Activated T-helper 2 cell treated with anti-CD3 and anti-CD28 coated beads, Interferon-gamma antibody, Interleukin-2, Interleukin-4, amounts not matched to agents 10 μg/mL and 5 μg/mL and 100 μg/mL, durations not matched to agents 14 hours and 24 hours and 36 hours (primary cell): ENCODE results near the gene PAOX. TPM values are rescaled to one million over a fixed set of nuclear protein-coding genes. Genes with fewer than 3 reads are reported as not detected.

ENCODE experiments used
- DNase-seq: peaks from one replicate; pipeline ENCODE4 v3.0.0; 2021; ENCODE audit warnings: low spot score
- H3K27ac Mint-ChIP-seq: one replicate; pipeline ENCODE4 v1.8.0; 2021; ENCODE audit warnings: mixed read lengths
- H3K27me3 Mint-ChIP-seq: one replicate; pipeline ENCODE4 v1.8.0; 2021; ENCODE audit warnings: low read depth, mixed read lengths
- H3K36me3 Mint-ChIP-seq: one replicate; pipeline ENCODE4 v1.8.0; 2021; ENCODE audit warnings: low read depth, mixed read lengths
- H3K4me1 Mint-ChIP-seq: one replicate; pipeline ENCODE4 v1.8.0; 2021; ENCODE audit warnings: low read depth, mixed read lengths
- H3K4me3 Mint-ChIP-seq: one replicate; pipeline ENCODE4 v1.8.0; 2021; ENCODE audit warnings: low read depth, mild to moderate bottlenecking, moderate library complexity, mixed read lengths
- H3K9me3 Mint-ChIP-seq: one replicate; pipeline ENCODE4 v1.8.0; 2021; ENCODE audit warnings: mixed read lengths
- intact Hi-C: fragments of 100-400 bp; cut with micrococcal nuclease; formaldehyde crosslinking; loops from one replicate; pipeline ENCODE4 v1.15.1; 2023
- total RNA-seq: library from RNA; stranded (reverse); gene quantifications from 2 replicates; pipeline ENCODE4 v1.2.3, GENCODE V29; 2022

PAOX gene
- 11.9 and 13.2 TPM in 2 replicates for total RNA-seq

DNA sequence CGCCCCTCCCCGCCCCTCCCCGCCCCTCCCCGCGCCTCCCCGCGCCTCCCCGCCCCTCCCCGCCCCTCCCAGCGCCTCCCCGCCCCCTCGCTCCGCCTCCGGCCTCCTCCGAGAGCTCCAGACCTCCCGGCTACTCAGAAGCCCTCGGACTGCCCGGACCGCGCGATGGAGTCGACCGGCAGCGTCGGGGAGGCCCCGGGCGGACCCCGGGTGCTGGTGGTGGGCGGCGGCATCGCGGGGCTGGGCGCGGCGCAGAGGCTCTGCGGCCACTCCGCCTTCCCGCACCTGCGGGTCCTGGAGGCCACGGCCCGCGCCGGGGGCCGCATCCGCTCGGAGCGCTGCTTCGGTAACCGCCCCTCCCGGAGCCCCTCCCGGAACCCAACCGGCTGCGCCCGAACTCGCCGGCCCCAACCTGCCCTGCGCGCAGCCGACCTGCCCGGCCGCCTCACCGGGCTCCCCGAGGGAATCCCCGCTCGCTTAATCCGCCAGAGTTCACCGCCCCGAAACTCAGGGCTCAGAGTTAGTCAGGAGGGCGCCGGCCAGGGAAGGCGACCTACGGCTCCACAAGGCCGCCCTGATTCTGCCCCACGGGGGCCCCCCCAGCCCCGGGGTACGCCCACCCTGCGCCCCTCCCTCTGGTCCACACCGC is at the start of gene PAOX:
Gene PAOX (plus strand): TSS at position 111 of the 649 bp plus-strand sequence. CDS start 55 bp downstream, at position 166.
- peak; percentile 59 for DNase-seq
- Mint-ChIP-seq H3K4me3 (peak within 1 kb of the TSS; percentile 70), H3K4me1 (peaks cover 6% of the 10 kb centered on the region), H3K27me3 (peaks cover 5% of the 10 kb centered on the region), H3K27ac (no peak within 1 kb of the TSS), H3K9me3 (no peaks in the 10 kb centered on the region), H3K36me3 (peaks cover 8% of the 10 kb centered on the region)
- intact Hi-C loops, result loop anchor here (2.0 to 5.0 kb wide), 2 partner anchors 70 to 842 kb away; partner anchors contain the start of genes INPP5A, TUBGCP2 and ZNF511

GRCh38 chr10:133329491-133330202 is 49.4 kb upstream of the PAOX start:
- Mint-ChIP-seq H3K27me3 (peaks cover 63% of the 10 kb centered on the region), H3K4me1 (no peaks in the 10 kb centered on the region), H3K27ac (no peak overlapping the region), H3K4me3 (peak overlapping the region; percentile 60), H3K9me3 (no peaks in the 10 kb centered on the region), H3K36me3 (no peaks in the 10 kb centered on the region)
- peak; percentile 76 for DNase-seq
- intact Hi-C loops, result loop anchor here (5.0 kb wide), 2 partner anchors 63 to 193 kb away; partner anchors contain the start of gene MTG1

DNA sequence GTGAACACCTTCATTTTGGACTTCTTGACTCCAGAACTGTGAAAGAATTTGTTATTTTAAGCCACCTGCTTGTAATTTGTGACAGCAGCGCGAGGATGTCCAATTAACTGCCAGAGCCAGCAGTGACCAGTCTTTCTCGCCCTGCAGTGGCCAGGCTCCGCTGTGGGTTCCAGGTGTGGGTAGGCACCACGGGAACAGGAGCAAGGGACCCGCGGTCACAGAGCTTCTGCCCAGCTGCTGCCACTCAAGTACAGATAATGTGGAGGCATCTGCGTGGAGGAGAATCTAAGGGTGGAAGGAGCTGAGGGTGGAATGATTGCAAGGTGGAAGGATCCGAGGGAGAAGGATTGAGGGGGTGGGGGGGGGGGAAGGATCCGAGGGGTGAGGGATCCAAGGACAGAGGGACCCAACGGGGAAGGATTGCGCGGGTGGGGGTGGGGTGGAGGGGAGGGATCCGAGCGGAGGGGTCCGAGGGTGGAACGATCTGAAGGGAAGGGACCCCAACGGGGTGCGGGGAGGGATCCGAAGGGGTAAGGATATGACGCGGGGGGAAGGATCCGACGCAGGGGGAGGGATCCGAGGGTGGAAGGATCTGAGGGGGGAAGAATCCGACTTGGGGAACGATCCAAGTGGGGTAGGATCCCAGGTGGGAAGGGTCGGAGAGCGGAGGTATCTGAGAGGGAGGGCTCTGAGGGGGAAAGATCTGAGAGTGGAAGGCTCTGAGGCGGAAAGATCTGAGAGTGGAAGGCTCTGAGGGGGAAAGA is 45.9 kb upstream of the PAOX start:
- no peak for DNase-seq
- no peak overlapping the region for H3K27ac Mint-ChIP-seq
- no peaks in the 10 kb centered on the region for H3K36me3 Mint-ChIP-seq
- no peaks in the 10 kb centered on the region for H3K9me3 Mint-ChIP-seq
- H3K4me3 Mint-ChIP-seq, result no peak overlapping the region
- intact Hi-C loops, result no loop called here
- H3K4me1 Mint-ChIP-seq, result peaks cover 2% of the 10 kb centered on the region
- H3K27me3 Mint-ChIP-seq, result peaks cover 47% of the 10 kb centered on the region

DNA sequence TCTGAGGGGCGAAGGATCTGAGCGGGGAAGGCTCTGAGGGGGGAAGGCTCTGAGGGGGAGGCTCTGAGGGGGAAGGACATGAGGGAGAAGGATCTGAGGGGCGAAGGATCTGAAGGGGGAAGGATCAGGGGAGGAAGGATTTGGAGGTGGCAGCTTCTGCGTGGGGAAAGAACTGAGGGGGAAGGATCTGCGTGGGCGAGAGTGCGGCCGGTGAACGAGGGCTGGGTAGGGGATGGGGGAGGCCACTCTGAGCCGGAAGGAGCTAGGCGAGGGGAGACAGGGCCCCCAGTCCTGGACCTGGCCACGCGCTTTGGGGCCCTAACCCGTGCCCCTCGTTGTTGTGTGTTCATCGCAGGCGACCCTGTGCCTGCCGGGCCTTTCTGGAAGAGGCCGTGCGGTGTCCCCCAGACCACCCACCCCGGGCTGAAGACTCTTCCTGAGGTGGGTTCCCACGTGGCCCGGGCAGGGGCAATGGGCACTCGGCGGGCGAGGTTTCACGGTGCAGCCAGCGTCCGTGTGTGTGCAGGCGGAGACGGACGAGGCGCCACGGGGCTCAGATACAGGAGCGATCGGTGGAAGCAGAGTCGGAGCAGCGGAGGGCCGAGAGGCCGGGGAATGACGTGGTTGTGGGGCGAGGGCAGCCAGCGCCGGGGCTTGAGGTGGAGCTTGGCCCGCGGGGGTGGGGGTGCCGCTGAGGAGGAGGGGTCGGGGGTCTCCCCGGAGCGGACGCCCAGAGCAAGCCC is 44.4 kb upstream of the PAOX start:
- H3K4me1 Mint-ChIP-seq, result peaks cover 2% of the 10 kb centered on the region
- H3K36me3 Mint-ChIP-seq, result no peaks in the 10 kb centered on the region
- H3K27ac Mint-ChIP-seq, result no peak overlapping the region
- H3K4me3 Mint-ChIP-seq, result peak overlapping the region; percentile 76
- no peaks in the 10 kb centered on the region for H3K9me3 Mint-ChIP-seq
- intact Hi-C loops, result no loop called here
- peaks cover 40% of the 10 kb centered on the region for H3K27me3 Mint-ChIP-seq
- no peak for DNase-seq

DNA sequence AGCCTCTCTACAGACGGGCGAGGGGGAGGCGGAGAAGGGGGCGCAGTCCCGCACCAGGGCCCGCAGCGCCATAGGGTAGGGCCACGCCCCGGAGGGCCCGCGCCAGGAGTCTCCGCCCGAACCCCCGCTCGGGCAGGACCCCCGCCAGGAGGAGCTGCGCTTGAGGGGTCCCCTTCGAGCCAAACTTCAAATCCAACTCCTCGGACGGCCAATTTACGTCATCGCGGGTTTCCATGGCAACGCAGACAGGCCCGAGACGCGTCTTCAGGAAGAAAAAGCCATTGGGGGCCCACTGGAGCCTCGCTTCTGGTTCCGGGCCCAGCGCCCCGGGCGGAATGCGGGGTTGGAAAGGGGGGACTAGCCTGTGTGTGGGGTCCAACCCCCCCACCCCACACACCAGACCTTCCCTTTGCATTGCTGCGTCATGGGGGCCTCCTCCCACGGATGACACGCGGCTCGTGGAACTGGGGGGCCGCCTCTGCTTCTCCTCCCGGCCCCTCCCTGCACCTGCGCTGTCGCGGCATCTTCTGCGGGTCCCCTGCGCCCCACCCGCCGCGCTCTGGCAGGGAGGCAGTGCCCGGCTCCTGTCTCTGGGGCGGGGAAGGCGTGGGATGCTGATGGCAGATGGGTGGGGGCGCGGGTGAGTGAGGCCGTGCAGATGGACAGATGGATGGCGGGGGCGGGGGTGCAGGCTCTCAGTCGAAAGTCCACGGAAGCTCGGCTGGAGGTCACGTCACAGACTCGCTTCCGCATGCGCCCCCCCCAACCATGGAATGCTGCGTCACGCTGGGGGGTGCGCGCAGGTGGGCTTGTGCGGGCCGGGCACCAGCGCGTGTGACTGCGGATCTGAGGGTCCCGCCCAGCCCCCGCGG is 43.6 kb upstream of the PAOX start:
- DNase-seq, result peak; percentile 64
- Mint-ChIP-seq H3K9me3 (no peaks in the 10 kb centered on the region), H3K36me3 (no peaks in the 10 kb centered on the region), H3K27me3 (peaks cover 36% of the 10 kb centered on the region), H3K27ac (no peak overlapping the region), H3K4me3 (peak overlapping the region; percentile 7), H3K4me1 (peaks cover 2% of the 10 kb centered on the region)
- intact Hi-C loops, result no loop called here

DNA sequence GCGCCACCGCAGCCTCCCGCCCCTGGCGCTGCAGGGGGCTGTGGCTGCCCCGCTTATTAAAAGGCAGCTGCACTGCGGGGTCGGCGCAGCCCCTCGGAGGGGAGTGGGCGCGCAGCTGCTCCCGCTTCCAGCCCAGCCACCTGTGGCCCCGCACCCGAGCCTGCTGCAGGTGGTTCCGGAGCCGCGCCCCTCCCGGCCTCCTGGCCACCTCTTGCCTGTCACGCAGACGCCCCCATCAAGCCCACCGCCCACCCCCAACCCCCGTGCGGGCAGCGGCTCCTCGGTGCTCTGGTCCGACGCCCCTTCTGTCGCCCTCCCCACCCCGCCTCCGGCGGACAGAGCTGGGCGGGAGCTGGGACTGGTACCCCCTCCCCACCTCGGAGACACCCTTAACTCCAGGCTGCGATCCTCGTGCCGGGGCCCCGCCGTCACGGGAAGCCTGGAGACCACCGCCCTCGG is 42.9 kb upstream of the PAOX start:
- Mint-ChIP-seq H3K4me3 (no peak overlapping the region), H3K27ac (no peak overlapping the region), H3K27me3 (peaks cover 31% of the 10 kb centered on the region), H3K4me1 (peaks cover 2% of the 10 kb centered on the region), H3K36me3 (no peaks in the 10 kb centered on the region), H3K9me3 (no peaks in the 10 kb centered on the region)
- intact Hi-C loops, result no loop called here
- no peak for DNase-seq

- Mint-ChIP-seq H3K36me3 (no peaks in the 10 kb centered on the region), H3K9me3 (no peaks in the 10 kb centered on the region), H3K4me3 (peak within 1 kb of the TSS; percentile 49), H3K27me3 (peaks cover 25% of the 10 kb centered on the region), H3K4me1 (peaks cover 2% of the 10 kb centered on the region), H3K27ac (no peak within 1 kb of the TSS)
- DNase-seq, result peak; percentile 76
- intact Hi-C loops, result no loop called here
These were observed 42.3 kb upstream of the PAOX start, which contains the start of gene CALY for GRCh38 chr10:133336577-133337369. Gene CALY, minus strand, starts transcription at chr10:133336896. Its CDS starts 7,907 bp downstream, at chr10:133328989.

GRCh38 chr10:133337370-133337725 is 41.7 kb upstream of the PAOX start:
- H3K27ac Mint-ChIP-seq, result no peak overlapping the region
- no peak overlapping the region for H3K4me3 Mint-ChIP-seq
- no peaks in the 10 kb centered on the region for H3K9me3 Mint-ChIP-seq
- peaks cover 19% of the 10 kb centered on the region for H3K27me3 Mint-ChIP-seq
- intact Hi-C loops, result no loop called here
- no peaks in the 10 kb centered on the region for H3K36me3 Mint-ChIP-seq
- DNase-seq, result no peak
- H3K4me1 Mint-ChIP-seq, result peaks cover 2% of the 10 kb centered on the region

DNA sequence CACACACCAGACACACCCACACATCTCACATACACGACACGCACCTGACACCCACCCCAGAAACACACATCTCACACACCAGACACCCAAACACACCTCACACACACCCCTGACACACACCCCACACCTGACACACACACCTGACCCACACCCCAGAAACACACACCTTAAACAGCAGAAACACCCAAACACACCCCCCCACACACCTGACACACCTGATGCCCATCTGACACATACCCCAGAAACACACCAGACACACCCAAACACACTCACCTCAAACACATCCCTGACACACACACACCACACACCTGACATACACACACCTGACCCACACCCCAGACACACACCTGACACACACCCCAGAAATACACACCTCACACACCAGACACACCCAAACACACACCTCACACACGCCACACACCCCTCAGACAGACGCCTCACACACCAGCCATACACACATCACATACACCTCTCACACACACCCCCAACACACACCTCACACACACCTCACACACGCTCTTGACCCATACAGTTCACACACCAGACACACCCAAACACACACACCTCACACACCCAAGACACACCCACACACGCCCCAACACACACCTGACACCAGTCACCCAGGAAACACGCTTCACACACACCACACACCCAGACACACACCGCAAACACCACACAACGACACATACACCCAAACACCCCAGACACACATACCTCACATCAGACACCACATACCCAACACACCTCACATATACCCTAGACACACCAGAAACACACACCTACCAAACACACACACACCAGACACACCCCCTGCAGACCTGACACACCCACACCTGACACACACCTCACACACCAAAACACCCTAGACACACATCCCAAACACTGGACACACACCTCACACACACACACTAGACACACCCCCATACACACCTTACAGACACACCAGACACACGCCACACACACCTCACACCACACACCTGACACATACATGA is 40.7 kb upstream of the PAOX start:
- no peak overlapping the region for H3K4me3 Mint-ChIP-seq
- DNase-seq, result no peak
- H3K9me3 Mint-ChIP-seq, result no peaks in the 10 kb centered on the region
- intact Hi-C loops, result no loop called here
- no peak overlapping the region for H3K27ac Mint-ChIP-seq
- peaks cover 11% of the 10 kb centered on the region for H3K27me3 Mint-ChIP-seq
- no peaks in the 10 kb centered on the region for H3K36me3 Mint-ChIP-seq
- H3K4me1 Mint-ChIP-seq, result peaks cover 2% of the 10 kb centered on the region

DNA sequence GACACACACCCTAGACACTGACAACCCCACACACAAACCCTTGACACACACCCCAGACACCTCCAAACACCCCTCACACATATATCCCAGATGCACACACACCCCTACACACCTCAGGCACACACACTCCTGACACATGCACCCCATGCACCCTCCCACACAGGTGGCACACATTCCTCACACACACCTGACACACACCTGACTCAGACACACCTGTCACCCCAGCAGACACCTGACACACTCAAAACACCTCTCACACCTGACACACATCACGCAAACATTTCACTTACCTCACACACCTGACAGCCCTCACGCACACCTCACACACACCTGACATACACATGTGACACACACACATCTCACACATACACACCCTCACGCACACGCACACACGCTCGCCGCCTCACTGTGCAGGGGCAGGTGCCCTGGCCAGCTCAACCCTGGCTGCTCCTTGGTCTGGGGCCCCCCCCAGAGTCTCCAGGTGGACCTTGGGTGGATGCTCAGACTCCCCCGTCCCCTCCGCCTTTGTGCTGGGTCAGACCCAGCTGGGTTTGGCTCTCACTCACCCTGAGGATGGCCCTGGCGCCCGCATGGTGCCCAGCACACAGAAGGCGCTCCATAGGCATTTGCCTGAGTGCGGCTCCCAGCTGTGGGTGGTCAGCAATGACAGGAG is 39.2 kb upstream of the PAOX start:
- H3K36me3 Mint-ChIP-seq, result no peaks in the 10 kb centered on the region

More for the DNA sequence above, 39.2 kb upstream of the PAOX start:
- H3K9me3 Mint-ChIP-seq, result no peaks in the 10 kb centered on the region
- peaks cover 6% of the 10 kb centered on the region for H3K27me3 Mint-ChIP-seq
- DNase-seq, result no peak
- intact Hi-C loops, result no loop called here
- H3K4me3 Mint-ChIP-seq, result no peak overlapping the region
- H3K4me1 Mint-ChIP-seq, result peaks cover under 1% of the 10 kb centered on the region
- no peak overlapping the region for H3K27ac Mint-ChIP-seq
